HG03354 (cell line): ENCODE data around the gene VPS54.
"Not testable (repeated sequence)": the region's sequence is repeated elsewhere in the genome, so short reads cannot be mapped to it uniquely, and the experiment has no call there.

Source experiments
- ATAC-seq: cut with Tn5 transposase; IDR thresholded peaks from one replicate; pipeline ENCODE4 v1.9.1; 2021; ENCODE audit warnings: mild to moderate bottlenecking; ENCODE audit not compliant: unreplicated experiment, poor library complexity, severe bottlenecking

Gene VPS54

DNA sequence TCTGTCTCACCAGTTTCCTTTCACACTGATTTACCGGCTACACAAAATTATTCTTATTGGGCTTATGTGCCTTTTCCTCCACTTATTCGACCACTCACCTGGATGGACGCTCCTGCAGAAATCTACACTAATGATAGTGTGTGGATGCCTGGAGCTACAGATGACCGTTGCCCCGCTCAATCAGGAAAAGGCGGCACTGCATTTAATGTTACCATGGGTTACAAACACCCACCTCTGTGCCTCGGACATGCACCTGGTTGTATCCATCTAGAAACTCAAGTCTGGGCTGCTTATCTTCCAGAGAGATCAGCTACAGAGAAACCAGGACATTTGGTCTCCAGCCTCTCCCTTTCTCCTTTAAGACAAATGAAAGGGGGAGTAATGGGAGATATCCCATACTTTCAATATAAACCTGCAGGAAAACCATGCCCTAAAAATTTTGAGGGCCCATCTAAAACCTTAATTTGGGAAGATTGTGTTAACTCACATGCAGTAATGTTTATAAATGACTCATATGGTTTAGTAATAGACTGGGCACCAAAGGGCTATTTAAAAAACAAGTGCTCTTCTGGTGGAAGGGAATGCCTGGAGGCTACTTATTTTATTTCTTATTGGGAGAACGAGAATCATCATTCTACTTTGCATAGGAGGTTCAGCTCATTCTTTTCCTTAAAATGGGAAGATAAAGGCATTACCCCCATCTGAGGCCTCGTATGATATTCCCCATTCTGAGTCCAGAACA, 24.7 kb downstream of the VPS54 start:
- ATAC-seq = not testable (repeated sequence)

DNA sequence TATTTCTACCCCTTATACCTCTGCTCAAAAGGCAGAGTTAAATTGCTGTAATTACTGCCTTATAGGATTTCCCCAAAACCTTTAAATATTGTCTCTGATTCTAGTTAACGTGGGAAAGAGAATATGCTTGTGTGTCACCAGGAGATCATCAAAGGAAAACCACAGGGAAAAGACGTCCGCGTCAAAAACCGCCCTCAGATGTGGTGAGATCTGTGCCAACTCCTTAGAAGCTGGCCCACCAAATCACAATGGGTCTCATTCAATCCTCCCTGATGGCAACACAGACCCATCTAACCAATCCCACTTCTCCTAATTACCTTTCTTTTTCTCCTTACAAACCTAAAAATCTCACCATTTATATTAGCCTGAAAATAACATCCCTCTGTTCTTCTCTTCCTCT, 25.4 kb downstream of the VPS54 start:
- no peak for ATAC-seq

DNA sequence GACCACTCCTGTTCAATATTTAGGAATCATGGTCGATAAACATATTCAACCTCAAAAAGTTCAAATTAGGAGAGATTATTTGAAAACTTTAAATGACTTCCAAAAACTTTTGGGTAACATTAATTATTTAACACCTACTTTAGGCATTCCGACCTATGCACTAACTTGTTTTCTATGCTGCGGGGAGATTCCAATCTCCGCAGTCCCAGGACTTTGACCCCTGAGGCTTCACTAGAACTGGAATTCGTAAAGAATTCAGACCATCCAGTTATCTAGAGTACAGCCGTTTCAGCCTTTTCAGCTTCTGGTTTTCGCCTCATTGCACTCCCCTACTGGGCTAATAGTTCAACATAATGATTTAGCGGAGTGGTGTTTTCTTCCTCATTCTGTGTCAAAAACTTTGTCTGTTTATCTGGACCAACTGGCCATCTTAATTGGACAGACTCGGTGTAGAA, 26.1 kb downstream of the VPS54 start:
- not testable (repeated sequence) for ATAC-seq

DNA sequence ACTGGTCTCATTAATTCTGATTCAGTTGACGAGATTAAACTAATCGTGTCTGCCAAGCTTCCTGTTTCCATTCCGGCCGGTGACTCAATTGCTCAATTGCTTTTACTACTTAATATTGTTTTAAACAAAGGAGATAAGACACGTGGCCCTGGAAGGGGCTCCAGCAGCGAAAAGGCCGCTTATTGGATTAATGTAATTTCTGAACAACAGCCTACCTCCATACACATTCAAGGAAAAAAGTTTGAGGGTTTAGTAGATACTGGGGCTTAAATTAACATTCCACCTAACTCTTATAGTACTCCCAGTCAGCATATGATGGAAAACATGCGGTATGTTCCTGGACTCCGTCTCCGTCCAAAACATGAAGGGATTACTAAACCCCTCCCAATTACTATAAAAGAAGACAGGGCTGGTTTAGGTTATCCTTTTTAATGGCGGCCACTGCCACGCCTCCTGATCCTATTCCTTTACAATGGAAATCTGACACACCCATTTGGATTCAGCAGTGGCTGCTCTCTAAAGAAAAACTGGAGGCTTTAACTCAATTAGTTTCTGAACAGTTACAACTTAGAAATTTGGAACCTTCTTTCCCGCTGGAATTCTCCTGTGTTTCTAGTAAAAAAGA, 27.1 kb downstream of the VPS54 start:
- ATAC-seq = no peak

DNA sequence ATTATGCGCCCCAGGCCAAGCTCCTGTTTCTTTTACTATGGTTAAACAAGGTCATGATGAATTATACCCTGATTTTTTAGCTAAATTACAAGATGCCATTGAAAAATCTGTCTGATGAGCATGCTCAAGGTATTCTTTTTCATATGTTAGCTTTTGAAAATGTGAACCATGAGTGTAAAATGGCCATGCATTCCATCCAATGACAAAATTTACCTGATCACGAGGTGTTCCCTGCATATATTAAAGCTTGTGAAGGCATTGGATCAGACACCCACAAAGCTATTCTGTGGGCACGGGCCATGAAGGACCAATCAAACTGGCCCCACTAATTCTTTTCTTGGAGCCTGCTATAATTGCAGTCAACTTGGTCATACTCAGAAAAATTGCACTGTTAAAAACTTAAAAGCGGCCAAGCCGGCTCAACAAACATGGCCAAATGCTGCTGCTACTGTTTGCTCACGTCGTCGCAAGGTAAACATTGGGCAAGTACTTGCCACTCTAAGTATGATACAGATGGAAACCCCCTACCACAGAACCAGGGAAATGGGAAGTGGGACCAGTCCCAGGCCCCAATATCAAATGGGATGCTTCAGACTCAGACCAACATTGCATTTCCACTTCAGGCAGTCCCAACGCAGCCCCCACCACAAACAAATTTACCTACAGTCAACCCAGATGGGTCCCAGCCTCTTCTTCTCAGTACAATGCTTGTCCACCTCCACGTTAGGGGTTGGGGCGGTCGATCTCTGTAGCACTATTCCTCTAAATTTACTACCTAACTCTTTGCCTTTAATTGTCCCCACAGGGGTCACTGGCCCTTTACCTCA, 27.8 kb downstream of the VPS54 start:
- not testable (repeated sequence) for ATAC-seq

DNA sequence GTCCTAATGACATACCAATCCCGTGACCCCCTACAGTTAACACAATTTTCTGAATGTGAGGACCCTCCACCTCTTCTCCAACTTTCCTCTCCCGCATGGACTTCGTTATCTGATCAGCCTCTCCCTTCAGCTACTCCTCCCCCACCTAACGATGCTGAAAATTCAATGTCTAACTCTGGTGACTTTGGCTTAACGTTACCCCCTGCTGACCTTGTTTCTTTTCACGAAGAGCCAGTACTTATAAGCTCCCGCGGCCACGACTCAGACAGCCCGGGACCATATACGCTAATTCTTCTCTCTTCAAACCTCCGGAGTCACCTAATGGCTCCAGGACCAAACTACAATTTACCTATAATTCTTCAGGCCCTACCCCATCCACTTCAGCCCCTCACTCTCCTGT, 29.2 kb downstream of the VPS54 start:
- ATAC-seq = no peak

DNA sequence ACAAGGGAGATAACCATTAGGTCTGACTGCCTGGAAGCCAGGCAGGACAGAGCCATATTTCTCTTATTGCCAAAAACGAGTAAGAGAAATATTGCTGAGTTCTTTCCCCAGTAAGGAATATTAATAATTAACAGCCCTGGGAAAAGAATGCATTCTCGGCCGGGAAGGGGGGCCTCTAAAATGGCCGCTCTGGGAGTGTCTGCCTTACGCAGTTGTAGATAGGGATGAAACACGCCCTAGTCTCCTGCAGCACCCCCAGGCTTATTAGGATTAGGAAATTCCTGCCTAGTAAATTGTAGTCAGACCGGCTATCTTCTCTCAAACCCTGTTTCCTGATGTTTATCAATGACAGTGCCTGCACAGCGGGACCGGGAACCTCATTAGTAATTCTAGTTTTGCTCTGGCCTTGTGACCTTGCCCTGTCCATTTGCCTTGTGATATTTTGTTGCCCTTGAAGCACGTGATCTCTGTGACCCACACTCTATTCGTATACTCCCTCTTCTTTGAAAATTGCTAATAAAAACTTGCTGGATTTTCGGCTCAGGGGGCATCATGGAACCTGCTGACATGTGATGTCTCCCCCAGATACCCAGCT, 30.3 kb downstream of the VPS54 start:
- ATAC-seq = not testable (repeated sequence)

DNA sequence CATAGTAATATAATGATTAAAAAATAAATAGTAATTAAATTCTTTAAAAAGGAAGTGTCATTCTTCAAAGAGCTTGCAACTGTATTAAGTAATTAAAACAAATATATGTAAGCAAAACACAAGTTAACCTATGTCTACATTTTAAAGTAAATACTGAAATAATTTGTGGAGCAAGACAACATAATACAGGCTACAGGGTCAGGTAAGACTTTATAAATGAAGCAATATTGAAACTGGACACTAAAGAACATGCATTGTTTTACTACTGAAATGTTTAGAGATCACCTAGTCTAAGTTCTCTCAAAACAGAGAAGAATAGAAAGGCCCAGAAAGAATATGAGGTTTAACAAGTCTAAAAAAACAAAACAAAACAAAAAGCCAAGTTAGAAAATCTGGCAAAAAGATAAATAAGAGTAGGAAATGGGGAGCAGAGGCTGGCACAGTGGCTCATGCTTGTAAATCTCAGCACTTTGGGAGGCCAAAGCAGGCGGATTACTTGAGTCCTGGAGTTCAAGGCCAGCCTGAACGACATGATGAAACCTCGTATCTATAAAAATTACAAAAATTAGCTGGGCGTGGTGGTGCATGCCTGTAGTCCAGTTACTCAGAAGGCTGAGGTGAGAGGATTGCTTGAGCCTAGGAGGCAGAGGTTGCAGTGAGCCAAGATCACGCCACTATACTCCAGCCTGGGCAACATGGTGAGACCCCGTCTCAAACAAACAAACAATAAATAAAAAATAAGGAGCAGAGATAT, 34.4 kb downstream of the VPS54 start:
- peak; percentile 16 for ATAC-seq

DNA sequence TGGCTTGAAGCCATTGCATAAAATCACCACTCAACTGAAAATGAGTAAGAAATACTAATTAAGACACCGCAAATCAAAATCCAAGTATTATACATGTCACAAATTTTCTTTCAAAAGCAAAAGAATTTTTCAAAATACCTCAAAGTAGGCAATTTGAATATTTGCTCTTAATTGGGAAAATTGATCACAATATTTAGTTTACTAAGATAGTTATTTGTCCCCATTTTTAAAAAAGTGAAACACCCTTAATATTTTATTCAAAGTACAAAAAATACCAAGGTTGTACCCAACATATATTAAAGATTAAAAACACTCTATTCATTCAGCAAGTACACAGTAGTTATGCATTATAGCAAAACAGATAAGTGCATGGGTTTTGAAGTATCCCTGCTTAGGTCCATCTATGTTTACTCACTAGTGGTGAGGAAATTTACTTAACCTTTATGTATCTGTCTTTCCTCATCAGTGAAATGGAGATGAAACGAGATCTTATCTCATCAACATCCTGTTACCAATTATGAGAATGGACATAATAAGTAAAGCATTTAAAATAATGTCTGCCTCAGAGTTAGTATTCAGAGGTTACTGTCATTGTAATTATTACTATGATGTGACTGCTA, 35.1 kb downstream of the VPS54 start:
- ATAC-seq = peak; percentile 73

DNA sequence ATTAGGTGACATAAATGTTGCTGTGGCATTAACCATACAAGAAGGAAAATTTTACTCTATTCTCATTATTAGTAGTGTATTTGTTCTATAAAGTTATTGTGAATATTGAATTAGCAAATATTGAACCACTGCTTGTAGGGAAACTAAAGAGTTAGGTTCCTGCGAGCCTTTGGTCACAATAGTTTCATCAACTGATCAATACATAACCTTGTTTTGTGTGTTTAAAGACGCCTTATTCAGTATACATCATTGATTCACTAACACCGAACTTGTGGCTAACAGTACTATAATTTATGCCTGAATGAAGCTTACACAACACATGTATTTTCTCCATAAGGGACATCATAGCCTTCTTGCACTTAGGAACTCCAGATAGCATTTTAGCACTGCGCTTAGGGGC, 36.9 kb downstream of the VPS54 start:
- no peak for ATAC-seq

DNA sequence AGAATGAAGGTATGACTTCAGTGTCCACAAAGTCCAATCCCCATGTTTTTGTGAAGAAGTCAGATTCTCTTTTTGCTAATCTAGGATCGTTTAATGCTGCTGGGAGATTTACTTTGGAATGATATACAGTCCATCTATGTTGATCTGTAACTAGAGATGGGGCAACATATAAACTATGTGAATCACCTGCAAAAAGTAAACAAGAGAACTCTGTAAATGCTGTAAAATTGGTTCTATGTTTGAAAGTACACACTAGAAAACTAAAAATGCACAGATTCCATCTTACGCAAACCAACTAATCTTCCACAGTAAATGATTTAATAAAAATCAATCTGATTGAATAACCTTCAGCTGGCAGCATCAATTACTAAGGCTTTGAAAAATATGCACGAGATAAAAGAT, 37.5 kb downstream of the VPS54 start:
- ATAC-seq = no peak

DNA sequence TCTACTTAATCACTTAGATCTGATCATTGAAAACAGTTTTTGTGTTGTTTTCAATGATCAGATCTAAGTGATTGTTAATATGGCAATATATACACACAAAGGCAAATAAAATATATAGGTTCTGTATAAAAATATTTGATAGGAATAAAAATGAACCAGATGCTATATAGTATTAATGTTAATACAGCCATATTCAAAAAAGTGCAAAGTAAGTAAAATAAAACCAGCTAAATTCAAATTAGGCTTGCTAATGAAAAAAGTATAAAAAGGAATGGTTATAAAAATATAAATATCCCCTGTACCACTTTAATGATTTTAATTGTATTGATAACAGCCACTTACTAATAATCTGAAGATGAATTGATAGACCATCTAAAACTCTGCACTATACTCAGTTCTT, 38.4 kb downstream of the VPS54 start:
- no peak for ATAC-seq

DNA sequence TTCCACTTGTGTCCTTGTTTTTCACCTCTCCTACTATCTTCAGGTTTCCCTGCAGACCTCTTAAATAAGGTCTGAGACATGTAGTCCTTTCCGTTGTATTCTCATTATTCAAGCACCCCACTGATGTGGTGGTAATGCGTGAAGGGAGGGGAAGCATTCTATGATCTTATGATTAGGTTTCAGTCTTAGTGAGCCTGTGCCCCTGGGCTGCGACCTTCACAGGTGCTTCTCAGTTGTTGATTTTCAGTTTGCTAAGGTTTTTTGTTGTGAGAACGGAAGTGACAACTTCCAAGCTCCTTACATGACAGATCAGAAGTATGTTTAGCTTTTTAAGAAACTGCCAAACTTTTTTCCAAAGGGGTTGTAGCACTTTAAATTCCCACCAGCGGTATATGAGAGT, 41.3 kb downstream of the VPS54 start:
- peak; percentile 69 for ATAC-seq

DNA sequence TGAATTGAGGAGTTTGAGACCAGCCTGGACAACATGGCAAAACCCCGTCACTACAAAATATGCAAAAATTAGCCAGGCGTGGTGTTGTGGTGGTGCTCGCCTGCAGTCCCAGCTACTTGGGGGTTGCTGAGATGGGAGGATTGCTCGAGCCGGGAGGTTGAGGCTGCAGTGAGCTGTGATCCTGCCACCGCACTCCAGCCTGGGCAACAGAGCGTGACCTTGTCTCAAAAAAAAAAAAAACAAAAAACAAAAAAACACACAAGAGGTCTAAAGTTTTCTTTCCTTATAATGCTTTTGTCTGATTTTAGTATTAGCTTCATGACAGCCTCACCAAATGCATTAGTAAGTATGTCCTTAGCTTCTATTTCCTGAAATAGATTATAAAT, 43.1 kb downstream of the VPS54 start:
- no peak for ATAC-seq

DNA sequence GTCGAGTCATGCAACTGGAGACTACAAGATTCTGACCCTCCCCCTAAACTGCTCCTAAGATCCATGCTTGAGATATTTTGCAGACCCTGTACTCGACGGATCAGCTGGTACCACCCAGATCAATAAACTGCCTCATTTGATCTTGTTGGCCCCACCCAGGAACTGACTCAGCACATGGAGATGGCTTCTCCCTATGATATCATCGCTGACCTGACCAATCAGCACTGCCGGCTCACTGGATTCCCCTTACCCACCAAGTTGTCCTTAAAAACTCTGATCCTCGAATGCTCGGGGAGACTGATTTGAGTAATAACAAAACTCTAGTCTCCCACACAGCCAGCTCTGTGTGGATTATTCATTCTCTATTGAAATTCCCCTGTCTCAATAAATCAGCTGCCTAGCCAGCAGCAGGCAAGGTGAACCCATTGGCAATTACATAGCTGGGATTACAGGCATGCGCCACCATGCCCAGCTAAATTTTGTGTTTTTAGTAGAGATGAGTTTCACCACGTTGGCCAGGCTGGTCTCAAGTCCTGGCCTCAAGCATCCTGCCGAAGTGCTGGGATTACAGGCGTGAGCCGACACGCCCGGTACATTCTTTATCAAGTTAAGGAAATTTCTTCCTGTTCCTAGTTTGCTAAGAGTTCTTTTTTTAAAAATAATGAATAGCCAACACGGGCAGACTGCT, 43.6 kb downstream of the VPS54 start:
- ATAC-seq = no peak

DNA sequence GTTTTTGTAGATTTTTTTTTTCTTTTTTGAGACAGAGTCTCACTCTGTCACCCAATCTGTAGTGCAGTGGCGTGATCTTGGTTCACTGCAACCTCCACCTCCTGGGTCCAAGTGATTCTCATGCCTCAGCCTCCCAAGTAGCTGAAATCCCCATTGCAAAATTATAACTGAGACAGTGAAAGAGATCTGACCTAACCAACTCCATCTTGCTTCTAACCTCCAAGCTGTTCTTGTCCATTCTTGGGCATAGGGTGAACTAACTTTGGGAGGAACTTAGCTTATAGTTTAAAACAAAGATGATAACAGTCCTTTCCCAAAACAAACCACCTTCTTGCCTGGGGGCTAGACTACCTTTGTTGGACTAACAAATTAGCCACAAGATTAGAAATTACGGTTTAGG, 44.2 kb downstream of the VPS54 start:
- not testable (repeated sequence) for ATAC-seq

DNA sequence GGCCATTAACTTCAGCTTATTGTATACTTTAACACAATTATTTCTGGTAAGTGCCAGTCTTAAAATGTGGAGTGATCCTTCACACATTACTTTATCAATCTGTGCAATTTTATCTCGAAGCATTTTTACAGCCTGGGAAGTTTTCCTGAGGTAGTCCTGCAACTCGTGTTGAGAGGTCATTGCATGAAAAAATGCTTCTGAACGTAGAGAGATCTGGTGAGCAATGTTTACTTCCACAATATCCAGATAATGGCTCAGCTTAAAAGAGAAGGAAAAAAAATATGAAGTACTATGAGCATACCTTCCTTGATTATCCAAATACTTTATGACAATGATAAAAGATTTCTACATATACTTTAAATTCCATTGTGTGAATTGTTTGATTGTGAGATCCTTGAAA, 57.0 kb downstream of the VPS54 start:
- ATAC-seq = no peak

DNA sequence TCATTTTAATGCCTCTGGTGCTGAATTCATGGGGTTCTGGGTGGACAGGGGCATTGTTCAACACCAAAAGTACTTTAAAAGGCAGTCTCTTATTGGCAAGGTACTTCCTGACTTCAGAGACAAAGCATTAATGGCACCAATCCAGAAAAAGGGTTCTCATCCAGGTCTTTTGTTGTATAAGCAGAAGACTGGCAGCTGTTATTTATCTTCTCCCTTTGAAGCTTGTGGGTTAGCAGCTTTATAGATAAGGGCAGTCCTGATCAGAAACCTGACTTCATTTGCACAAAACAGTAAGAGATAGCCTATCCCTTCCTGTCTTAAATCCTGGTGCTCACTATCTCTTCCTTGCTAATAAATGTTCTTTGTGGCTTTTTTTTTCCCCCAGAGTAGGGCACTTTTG, 68.8 kb downstream of the VPS54 start:
- no peak for ATAC-seq

DNA sequence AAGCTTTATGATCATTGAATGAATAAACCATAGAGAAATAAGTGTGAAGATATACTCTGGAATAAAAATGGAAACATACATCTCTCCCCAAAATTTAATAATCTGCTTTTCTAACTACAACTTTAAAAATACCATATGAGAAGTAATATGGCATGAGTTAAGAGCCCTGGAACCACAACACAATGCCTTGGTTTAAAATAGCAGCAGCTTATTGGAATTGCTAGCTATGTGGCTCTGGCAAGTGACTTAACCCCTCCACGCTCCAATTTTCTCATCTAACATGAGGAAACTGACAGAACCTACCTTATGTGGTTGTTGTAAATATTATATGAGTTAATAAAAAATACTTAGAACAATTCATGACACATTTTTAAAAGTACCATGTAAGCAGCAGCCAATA, 76.4 kb downstream of the VPS54 start:
- no peak for ATAC-seq
